Activated CD8-positive, alpha-beta memory T cell treated with anti-CD3 and anti-CD28 coated beads for 4 hours (primary cell): ENCODE measurements around the gene KCNA3.
A peak's percentile ranks its signal among the peaks of the same experiment; 100 is the strongest.

Experiments
- DNase-seq, 2 donors: peaks; one replicate each; pipeline ENCODE4 v3.0.0-alpha.2; 2020; ENCODE audit warnings: low read depth in 2 of 2

Gene KCNA3

DNA sequence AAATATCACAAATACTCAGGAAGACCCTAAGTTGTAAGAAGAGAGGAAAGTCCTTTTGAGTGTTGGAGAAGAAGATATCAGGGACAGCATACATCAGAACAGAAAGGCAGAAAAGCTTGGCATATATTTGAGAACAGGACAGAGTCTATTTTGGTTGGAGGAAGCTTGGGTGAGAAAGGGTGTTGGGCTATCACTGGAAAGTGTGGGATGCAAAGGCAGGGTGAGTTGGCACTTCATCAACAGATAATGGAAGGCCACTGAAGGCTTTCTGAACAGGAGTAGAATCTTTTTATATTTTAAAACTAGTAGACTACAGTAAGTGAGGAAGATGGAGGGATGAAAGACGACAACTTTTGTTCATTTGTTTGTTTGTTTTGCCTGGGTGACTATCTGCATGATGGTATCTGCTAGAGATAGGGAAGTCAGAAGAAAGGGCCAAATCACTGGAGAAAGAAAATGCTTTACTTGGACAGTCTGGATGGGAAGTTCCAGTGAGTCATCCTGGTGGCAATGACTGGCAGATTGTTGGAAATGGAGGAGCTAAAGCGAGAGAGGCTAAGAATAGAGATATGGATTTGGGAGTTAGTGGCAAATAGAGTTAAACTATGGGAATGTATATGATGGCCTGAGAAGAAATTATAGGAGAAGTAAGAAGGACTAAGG, 34.9 kb downstream of the KCNA3 start:
- DNase-seq: no peak

DNA sequence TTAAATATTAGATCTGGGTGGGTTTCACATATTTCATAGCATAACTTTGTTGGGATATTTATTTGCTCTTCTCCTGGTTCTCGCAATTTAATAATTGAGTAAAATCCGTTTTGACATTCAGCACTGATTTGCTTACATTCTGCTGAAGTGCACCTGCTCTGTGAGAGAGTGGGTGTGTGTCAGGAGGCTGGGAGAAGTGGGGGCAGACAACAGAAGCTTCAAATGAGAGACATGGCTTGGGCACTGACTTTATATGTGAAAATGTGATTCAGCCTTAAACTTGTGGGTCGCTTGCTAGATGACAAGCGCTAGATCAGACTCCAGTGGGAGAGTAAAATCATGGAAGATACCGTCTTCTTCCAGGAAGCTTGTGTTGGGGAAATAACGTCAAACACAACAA, 36.2 kb downstream of the KCNA3 start:
- no peak for DNase-seq

DNA sequence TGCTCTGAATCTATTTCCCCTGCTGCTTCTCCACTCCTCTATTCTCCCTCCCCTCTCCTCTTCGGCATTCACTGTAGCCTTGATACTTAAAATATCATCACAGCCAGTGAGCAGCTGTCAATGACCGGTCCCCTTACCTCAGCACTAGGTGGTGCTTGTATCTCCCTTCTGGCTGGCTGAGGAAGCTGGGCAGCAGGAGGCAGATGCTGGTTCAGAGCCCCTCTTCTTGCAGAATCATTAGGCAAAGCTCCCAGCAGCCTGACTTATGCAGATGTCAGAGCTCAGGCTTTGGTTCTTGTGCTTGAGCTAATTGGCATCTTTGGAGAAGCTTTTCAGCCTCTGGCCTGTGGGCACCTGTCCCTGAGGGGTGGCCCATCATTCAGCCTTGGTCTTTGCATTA, 36.7 kb downstream of the KCNA3 start:
- no peak for DNase-seq

DNA sequence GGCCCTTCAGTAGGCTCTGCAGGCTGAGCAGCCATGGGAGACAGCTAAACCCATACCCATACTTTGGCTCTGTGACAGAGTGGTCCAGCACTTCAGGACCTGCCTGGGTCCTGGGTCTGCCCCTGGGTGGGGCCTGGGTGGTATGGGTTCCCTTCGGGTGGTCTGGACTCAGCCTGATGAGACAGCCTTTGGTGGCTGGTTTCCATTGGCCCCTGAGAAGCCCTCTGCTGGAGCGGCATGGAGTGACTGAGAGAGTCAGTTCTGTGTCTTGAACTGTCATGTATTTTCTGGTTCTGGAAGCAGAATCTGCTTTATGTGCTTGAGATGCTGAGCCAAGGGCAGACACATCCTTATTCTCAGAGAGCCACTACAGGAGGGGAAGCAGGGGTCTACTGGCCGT, 37.3 kb downstream of the KCNA3 start:
- no peak for DNase-seq

DNA sequence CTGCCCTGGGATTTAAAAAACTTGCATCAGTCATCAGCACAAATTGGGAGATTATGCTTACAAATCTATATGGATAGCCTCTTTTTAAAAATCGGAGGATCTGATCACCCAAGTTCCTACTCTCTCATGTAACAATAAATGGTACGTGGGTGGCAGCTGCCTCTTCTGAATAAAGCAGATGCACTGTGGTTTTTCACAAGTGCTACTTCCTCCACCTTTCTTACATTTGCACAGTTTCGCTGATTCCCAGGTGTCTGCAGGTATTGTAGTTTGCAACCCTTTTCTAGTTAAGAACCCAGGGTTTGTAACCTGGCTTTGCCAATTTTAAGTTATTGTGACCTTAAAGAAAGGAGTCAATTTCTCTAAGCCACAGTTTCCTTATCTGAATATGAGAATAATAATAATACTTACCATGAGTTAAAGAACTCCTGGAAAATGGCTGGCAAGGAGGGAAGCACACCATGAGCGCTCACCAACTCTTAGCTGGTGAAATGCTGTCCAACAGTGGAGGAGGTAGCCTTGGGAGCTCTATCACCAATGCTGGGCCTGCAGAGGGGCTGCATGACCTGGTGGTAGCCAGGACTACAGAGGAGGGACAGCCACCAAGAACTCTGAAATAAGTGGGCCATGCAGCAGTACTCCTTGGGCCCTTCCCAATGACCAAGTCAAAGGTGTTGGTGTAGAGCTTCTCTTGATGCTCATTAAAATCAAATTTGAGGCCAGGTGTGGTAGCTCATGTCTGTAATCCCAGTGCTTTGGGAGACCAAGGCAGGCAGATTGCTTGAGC, 38.4 kb downstream of the KCNA3 start:
- DNase-seq: no peak

DNA sequence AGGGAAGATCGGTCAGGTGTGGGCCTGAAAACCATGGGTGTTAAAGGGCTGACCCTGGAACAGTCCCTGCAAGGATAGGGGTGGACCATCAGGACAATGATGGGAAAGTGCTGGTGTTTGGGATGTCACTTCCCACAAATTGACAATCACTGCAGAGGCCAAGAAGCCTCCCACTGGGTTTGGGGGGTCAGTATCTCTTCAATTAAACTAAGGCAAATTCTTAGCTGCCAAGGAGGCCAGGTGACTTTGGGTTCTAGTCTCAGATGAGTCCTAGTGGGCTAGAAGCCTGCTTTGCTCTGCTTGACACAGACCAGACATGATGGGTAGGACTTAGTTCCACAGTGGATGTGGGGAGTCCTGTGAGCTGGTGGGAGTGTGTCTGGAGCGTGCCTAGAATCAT, 39.3 kb downstream of the KCNA3 start:
- no peak for DNase-seq

DNA sequence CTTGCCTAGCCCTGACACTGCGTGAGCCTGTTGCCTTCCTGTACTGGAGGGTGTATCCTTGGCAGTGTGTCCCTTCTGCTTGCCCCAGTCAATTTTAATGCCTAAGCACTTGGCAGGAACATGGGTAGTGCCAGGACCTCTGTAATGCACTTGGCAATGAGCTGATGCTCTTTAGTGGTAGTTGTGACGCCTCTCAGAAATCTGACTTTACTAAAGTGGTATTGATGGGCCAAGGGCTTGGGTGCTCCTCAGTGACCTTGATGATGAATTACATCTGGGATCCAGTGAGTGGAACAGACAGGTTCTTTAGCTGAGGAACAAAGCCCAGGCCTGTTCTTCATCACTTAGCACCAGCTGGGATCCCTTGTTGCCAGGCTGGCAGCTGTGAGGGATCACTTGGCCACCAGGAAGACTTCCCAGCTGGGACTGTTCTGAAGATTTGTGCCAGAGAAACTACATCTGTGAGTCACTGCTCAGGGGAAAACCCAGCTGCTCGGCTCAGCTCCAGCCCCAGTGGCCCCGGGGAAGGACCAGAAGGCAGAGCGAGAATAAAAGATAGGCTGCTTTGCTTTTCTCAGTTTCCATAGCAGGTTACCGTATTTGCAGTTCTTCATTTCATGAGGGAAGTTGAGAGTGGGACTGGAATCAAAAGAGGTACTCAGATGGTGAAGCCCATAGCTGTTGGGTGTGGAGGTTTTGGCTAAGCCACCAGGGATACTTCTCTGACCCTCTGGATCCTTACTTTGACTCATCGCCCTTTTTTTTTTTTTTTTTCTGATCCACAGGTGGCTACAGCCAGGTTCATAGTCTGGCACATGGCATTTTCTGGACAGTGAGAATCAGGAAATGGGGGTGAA, 40.1 kb downstream of the KCNA3 start:
- DNase-seq: peak; percentile 34 to 45

DNA sequence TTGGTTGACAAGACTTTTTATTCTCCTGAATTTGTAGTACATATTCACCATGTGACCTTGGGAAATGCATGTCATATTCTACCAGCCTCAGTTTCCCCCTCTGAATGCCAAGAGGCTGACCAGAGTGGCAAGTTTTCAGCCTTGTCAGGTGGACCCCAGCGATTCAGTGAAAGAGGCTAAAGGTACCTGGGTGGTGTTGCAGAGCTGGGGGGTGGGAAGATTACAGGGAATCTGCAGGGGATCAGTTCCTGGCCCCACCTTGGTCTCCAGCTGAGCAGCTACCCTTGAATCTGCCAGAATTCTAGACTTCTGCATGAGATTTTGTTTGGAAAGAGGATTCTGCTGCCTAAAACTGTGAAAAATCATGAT, 40.7 kb downstream of the KCNA3 start:
- DNase-seq: no peak

DNA sequence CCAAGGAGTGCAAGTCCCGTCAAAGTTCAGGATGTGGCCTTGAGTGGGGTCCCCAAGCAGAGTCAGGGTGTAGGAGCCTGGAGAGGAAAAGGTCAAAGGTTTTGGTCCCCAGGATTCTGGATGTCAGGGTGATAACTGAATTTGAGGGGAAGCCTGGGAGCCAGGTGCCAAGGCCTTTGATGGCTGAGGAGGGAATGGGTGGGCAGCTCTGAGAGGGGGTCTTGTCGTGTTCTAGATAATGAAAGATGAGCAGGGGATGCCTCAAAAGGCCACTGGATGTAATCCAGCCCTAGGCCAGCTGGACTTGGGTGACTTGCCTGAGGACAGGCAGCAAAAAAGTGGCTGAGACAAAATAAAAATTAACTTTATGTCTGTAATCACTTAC, 41.1 kb downstream of the KCNA3 start:
- no peak for DNase-seq

DNA sequence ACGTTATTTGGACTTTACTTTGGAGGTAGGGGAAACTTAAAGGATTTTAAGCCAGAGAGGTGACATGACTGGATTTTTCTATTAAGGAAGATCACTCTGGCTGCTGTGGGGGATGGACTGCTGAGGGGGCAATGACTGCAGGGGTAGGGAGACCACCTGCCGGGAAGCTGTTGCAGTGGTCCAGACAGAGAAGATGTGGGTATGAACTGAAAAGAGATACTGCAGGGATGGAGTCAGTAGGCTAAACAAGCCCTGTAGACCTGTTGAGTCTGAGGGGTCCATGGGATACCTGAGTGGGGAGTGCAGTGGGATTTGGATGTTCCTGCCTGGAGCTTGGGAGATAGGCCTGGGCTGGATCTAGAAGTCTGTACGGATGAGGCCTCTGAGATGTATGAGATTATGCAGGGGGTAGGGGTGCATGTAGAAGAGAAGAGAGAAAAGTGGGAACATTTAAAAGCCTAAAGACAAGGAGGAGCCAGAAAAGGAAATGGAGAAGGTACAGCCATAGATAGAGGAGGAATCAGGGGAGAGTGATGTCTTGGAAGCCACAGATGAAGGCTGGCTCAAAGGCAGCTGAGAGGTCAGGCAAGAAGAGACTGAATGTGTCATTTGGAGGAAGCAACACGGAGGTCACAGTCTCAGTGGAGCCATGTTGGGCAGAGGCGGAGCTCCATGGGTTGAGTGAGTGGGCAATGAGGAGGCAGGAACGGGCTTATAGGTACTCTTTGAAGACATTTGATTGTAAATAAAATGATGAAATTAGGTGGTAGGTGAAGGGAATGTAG, 42.7 kb downstream of the KCNA3 start:
- no peak for DNase-seq

DNA sequence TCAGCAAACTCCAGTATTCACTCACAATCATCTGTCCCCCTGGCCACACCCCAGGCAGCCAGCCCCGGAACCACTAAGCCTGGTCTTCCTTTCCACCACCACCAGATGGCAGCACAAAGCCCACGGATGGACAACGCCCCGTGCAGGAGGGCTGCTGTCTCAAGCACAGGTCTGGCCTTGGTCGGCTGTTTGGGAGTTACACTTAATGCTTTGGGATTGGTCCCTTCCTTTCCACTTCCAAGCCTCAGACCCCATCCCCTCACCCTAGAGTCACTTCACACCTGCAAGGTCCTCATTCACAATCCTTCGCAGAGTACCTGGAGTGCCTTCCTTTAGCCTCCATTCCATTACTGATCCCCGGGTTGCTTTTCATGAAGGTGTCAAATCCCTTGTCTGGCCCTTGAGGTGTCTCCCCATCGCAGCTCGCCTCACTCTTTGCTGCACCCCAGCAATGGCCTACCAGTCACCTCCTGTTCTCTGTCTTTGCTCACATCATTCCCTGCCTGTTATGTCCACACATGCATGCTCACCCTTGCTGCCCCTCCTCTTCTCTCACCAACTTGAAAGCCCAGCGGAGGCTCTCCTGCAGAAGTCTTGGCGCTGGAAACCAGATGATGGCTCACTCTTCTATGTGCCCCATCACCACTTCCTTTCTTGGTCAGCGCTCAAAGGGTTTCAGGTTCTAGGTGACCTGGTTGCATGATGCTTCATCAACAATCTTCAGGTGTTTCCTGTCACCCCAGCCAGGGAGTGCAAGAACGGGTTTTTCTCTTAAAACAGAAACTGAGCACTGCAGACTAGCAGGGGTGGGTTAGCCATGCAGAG, 43.7 kb downstream of the KCNA3 start:
- DNase-seq: peak; percentile 60 to 70

DNA sequence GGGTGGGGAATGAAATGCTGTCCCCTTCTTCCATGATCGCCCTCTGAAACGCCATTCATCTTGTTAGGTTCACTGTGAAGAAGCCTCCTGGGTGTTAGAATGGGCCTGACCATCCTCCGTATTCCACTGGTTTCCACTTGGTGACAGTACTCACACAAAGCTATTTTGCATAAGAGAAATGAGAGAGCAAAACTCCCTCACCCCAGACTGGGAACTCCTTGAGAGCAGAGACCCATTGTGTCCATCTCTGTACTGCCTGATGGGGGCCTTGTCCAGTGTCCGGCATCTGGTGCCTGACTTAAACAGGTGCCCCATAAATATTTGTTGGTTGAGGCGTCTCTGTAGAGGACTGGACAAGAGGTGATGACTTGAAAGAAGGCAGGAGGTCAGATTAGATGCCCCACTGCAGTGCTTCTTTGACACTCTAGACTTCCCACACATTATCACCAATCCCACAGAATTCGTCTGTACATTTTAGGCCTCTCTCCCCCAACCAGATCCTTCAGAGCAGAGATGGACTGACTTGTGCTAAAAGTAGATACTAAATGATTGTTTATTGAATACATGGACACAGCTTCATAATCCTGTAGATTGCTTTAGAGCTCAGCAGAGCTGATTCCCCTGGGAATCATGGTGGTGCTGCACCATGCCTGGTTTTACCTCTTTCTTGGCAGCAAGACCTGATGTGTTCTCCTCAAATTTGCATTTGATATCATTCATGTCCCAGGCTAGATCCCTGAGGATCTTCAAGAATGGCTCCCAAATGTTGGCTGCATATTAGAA, 46.2 kb downstream of the KCNA3 start:
- DNase-seq: no peak

DNA sequence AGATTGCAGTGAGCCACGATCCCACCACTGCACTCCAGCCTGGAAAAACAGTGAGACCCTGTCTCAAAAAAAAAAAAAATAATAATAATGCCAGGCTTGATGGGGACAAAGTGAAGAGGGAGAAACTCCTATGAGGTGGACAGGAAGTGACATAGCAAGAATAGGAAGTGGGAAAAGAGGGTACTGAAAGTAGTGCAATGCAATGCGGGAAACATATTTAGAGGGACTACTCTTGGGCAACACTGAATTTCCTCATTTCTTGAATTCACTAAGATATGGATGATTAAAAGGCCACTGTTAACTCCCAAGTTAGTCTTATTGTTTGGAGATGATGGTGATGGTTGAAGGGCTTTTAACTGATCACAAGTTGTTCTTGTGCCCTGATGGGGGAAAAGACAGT, 47.0 kb downstream of the KCNA3 start:
- DNase-seq: no peak

DNA sequence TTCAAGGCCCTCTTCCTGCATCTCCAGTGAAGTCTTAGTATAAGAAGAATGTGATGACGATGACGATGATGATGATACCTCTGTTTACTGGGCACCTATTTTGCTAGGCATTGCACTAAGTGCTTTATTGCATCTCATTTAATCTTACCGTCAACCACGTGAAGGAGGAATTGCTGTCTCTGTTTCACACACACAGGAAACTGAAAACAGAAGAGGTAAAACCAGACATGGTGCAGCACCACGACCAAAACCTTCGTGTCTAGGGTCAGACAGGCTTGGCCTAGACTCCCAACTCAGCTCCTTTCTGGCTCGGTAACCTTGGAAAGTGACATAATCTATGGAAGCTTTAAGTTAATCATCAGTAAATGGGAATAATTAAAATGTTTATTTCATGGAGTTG, 47.9 kb downstream of the KCNA3 start:
- DNase-seq: no peak
